ENCODE results near the gene ZNF70. TPM values are rescaled to one million over a fixed set of nuclear protein-coding genes. Genes with fewer than 3 reads are reported as not detected.

Gene ZNF70
- total RNA-seq, 1 experiment from 2014 or later, result 3.2 TPM

Other genes with a start within 250 kb of the ZNF70 start
- gene IGLL1, start 170.8 kb downstream of the ZNF70 start, total RNA-seq (2021; ENCODE audit: unreplicated experiment), result not detected
- 0.44 TPM for gene DRICH1, start 118.8 kb downstream of the ZNF70 start, total RNA-seq (2021; ENCODE audit: unreplicated experiment)
- gene RGL4, start 60.1 kb downstream of the ZNF70 start, total RNA-seq (2021; ENCODE audit: unreplicated experiment), result not detected
- 2.4 TPM for gene VPREB3, start 3.3 kb upstream of the ZNF70 start, total RNA-seq (2021; ENCODE audit: unreplicated experiment)
- gene C22orf15, start 11.9 kb upstream of the ZNF70 start, total RNA-seq (2021; ENCODE audit: unreplicated experiment), result not detected
- 279 TPM for gene CHCHD10, start 16.9 kb upstream of the ZNF70 start, total RNA-seq (2021; ENCODE audit: unreplicated experiment)
- 7.4 TPM for gene MMP11, start 21.7 kb upstream of the ZNF70 start, total RNA-seq (2021; ENCODE audit: unreplicated experiment)
- gene SMARCB1, start 35.9 kb upstream of the ZNF70 start, total RNA-seq (2021; ENCODE audit: unreplicated experiment), result 101 TPM
- not detected for gene DERL3, start 87.9 kb upstream of the ZNF70 start, total RNA-seq (2021; ENCODE audit: unreplicated experiment)
- gene SLC2A11, start 106.8 kb upstream of the ZNF70 start, total RNA-seq (2021; ENCODE audit: unreplicated experiment), result 17.2 TPM
- gene MIF, start 143.3 kb upstream of the ZNF70 start, total RNA-seq (2021; ENCODE audit: unreplicated experiment), result 1,511 TPM
- gene GSTT2B, start 210.1 kb upstream of the ZNF70 start, total RNA-seq (2021; ENCODE audit: unreplicated experiment), result 14.3 TPM
- gene DDTL, start 215.8 kb upstream of the ZNF70 start, total RNA-seq (2021; ENCODE audit: unreplicated experiment), result 3.4 TPM
- 217 TPM for gene DDT, start 223.3 kb upstream of the ZNF70 start, total RNA-seq (2021; ENCODE audit: unreplicated experiment)
- gene GSTT2, start 229.0 kb upstream of the ZNF70 start, total RNA-seq (2021; ENCODE audit: unreplicated experiment), result 5.1 TPM